Dermis microvascular lymphatic vessel endothelial cell (primary cell): ENCODE measurements around the gene MET. TPM values are rescaled to one million over a fixed set of nuclear protein-coding genes. Genes with fewer than 3 reads are reported as not detected.
A peak's percentile ranks its signal among the peaks of the same experiment; 100 is the strongest.
"Not testable (repeated sequence)": the region's sequence is repeated elsewhere in the genome, so short reads cannot be mapped to it uniquely, and the experiment has no call there.

Source experiments
- DNase-seq, 2 donors: peaks; one replicate each; pipeline versions ENCODE4 v3.0.0 to v3.0.0-alpha.2; 2010; ENCODE audit warnings: low read depth in 2 of 2
- total RNA-seq: library from RNA; depleted of rRNA; stranded (reverse); fragments of >200 nt; gene quantifications from 2 replicates; pipeline ENCODE4 v1.2.1, GENCODE V29; 2014

The MET gene
- total RNA-seq, 1 donor from 2014 or later = 43.0 TPM

DNA sequence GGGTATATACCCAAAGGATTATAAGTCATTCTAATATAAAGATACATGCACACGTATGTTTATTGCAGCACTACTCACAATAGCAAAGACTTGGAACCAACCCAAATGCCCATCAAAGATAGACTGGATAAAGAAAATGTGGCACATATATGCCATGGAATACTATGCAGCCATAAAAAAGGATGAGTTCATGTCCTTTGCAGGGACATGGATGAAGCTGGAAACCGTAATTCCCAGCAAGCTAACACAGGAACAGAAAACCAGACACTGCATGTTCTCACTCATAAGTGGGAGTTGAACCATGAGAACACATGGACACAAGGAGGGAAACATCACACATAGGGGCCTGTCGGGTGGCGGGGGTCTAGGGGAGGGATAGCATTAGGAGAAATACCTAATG is 79.1 kb downstream of the MET start:
- not testable (repeated sequence) for DNase-seq

DNA sequence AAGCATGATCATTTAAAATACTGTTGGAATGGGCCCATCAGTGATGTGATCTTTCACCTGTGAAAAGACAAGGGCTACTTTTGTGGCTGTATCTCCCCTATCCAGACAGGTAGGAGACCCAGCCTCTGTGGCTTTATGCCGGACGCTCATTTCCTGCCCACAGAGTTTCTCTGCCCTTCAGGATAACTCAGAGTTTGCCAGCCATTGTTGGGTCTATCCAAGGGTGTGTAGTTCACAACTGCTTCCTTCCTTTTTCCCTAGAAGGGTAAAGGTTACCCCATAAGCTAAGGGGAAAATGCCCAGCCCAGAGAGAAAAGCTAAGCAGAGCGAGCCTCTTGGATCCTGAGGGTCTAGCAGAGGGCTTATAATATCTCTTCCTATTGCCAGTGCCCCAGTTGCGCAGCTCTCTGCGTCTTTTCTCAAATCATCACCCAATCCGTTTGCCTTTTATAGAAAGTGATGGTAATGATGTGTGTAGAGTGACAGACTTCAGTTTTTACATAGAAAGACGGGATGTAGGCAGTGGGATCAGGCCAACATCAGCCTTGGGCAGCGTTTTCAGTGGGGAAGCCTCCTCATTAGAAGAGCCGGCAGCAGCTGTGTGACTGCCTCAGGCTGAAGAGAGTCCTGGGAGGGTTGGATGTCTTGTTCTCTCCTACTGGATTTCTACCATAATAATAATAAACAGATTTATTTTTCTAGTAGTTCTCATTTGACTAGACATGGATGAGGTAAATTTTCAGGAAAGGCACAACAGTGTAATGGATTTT is 80.5 kb downstream of the MET start:
- DNase-seq = peak; percentile 61 to 63

DNA sequence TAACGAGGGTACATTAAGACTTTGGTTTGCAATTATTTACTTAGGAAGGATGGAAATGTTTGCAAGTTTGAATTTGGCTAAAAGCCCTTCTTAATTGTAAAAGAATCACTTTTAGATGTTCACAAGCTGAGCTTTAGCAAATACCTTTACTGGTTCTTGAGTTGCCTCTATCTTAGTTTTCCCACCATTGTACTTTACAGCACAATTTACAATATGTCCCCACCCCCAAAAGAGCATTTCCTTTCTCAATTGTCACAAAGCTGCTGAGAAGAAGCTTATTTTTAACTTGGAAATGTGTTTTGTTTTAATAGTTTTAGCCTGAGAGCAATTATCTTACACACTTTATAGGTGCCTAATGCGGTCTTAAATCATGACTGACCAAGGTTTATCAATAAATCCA is 81.1 kb downstream of the MET start:
- DNase-seq = peak in 1 of 2 donors; percentile 18

DNA sequence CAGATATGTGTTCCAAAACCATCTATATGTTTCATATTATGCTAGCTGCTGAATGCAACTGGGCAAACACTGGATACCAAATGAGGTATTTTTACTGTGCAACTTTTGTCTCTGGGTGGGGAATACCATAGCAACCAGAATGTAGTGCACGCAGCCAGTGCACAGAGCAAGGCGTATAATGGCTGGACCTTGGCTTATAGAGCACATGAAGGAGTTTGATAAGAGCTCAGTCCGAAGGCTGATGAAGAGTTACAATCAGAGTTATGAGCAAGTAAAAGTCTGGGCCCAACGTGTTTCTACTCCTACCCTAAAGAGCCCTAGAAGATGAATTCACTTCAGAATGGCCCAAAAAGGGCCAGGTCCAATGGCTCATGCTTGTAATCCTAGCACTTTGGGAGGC is 82.2 kb downstream of the MET start:
- no peak for DNase-seq

DNA sequence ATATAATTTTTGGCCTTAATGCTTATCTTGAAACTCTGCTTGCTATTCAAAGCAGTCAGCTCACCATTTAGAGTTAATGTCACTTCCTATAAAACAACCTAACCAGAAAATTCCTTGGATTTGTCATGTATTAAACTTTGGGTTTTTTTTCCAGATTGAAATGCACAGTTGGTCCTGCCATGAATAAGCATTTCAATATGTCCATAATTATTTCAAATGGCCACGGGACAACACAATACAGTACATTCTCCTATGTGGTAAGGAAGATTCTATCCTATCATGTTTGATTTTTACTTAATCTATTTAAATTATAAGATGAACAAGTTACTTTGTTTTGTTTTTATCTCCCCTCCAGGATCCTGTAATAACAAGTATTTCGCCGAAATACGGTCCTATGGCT is 85.3 kb downstream of the MET start:
- no peak for DNase-seq

DNA sequence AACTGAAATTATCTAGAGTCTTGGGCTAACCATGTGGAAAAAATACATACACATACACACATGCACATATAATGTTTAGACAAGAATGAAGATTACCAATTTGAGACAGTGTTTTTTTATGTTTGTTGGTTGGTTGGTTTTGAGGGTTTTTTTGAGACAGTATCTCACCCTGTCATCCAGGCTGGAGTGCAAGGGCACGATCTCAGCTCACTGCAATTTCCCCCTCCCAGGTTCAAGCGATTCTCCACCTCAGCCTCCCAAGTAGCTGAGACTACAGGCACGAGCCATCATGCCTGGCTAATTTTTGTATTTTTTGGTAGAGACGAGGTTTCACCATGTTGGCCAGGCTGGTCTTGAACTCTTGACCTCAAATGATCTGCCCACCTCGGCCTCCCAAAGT is 87.6 kb downstream of the MET start:
- DNase-seq = not testable (repeated sequence)

DNA sequence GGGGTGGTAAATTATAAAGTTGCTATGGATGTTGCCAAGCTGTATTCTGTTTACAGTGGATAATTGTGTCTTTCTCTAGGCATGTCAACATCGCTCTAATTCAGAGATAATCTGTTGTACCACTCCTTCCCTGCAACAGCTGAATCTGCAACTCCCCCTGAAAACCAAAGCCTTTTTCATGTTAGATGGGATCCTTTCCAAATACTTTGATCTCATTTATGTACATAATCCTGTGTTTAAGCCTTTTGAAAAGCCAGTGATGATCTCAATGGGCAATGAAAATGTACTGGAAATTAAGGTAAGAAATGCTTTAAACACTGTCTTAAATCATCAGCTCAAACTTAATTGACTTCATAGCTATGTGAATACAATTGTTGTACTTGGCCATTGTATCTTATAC is 91.0 kb downstream of the MET start:
- no peak for DNase-seq

DNA sequence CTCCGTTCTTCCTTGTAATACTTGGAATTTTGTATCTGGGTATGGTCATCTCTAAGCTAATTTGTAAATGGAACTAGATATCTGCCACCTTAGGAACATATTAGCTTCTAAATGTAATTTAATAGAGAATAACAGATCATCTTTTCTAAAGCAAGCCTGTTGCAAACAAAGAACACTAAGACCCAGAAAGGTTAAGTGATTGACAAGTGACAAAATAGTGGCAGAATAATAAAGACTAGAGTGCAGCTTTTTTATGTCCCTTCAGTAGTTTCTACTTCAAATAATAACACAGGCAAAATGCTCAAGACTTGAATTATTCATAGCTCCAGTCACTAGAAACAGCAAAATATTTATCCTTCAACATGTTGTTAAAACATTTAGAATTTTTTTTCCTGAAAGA is 91.7 kb downstream of the MET start:
- DNase-seq = no peak

DNA sequence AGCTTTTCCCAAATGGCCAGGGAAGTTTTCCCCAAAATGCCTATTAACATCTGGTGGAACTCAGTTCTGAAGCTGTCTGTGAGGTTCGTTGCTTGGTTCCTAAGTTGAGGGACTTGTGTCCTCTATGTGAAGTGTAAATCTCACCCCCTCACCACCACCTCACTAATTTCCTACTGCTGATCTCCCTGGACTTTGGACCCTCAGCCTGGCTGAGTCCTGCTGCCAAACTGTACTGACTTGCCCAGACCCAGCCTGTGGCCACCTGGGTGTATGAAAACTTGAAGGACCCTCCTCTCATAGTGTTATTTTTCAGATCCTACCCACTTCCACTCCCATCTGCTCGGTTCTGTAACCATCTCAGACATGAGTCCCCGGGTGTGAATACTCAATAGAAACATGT is 94.9 kb downstream of the MET start:
- DNase-seq = no peak

DNA sequence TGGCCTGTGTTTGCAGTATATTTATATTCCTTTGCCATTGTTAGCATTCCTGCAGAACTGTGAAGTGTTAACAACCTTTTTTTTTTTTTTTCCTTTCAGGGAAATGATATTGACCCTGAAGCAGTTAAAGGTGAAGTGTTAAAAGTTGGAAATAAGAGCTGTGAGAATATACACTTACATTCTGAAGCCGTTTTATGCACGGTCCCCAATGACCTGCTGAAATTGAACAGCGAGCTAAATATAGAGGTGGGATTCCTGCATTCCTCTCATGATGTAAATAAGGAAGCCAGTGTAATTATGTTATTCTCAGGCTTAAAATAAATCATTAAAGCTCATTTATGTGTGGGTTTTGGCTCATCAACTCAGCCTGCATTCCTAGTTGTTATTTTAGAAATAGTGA is 97.5 kb downstream of the MET start:
- no peak for DNase-seq

DNA sequence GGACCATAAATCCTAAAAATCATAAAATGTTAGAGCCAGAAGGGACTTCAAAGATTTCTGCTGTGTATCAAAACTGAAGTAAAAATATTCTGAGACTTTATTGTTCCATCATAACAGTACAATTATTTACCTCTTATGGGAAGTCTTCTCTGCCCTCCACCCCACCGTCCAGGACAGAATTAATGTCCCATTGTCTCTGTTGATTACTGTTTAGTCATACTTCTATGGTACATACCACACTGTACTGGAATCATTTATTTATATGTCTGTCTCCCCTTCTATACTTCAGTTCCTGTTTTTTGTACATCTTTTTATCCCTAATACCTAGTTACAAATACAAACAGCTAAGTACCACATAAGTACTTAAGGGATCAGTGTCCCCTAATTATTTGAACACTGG is 98.9 kb downstream of the MET start:
- DNase-seq = peak in 1 of 2 donors; percentile 58

DNA sequence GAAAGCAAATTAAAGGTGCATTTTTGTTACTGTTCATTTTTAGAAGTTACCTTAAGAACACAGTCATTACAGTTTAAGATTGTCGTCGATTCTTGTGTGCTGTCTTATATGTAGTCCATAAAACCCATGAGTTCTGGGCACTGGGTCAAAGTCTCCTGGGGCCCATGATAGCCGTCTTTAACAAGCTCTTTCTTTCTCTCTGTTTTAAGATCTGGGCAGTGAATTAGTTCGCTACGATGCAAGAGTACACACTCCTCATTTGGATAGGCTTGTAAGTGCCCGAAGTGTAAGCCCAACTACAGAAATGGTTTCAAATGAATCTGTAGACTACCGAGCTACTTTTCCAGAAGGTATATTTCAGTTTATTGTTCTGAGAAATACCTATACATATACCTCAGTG is 99.6 kb downstream of the MET start:
- DNase-seq = no peak

DNA sequence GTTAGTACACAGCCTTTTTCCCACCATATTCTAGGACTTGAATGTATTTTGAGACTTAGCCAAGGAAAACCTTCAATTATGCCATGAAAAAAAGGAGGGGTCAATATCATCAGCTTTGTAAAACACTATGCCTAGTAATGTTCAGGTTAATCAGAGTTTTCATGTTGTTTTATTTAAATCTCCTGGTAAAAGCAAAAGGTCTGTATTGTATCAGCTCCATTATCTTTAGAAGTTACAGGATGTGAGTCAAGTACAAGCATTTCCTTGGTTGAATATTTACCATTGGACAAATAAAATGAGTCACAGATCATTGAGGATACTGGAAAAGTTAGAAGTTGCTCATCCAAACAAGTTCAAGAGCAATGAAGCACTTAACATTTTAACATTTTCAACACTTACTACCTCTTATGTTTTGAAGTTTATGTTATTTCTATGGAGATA is 100.4 kb downstream of the MET start:
- DNase-seq = peak; percentile 65 to 92

DNA sequence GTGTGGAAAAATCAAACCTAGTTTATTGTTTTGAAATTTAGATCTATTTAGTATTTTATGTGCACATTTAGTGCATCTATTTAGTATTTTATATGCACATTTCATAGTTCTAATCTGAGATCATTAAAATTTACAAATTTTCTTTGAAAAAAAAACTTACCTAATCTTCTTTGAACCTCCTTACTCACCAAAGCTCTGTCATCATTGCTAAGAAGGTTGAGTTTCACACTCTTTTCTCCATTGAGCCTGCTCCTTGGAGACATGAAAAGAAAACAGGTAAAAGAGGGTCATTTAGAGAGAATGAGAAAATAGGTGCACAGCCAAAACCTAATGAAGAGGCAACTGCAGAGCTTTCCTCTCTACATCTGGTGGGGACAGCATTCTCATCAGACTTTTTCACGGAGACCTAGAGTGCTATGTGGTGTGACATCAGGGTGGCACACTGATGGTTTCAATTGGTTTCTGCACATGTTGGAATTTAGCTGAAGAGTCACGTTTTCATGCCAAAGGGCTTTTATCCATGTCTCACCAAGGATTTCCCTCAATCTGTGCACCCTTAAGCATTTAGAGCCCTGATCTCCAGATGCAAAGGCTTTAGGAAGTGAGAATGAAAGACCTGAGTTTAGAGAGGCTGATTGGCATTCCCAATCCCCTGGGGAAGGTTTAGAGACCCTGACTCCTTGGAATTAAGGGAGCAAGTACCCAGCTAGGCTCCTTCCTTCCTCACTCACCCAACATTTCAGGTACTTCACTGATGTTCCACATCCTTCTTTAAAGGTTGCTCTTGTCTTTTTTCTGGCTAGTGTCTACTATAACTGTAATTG is 101.1 kb downstream of the MET start:
- no peak for DNase-seq

DNA sequence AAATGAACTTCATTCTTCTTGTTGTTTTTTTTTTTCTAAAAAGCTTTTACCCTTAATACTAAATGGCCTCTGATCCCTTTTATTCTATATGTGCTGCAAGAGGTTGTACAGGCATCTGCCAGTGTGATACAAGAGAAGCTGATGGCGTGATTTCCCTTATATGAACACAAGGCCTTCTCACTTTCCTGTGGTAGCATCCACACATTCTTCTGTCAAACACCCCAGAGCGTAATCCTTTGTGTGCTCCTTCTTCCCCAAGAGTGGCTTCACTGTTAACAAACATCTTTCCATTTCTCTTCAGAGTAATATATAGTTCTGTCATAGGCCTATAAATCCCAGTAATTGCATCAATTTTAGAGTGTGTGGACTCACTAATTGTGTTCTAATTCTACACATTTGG is 104.0 kb downstream of the MET start:
- no peak for DNase-seq

DNA sequence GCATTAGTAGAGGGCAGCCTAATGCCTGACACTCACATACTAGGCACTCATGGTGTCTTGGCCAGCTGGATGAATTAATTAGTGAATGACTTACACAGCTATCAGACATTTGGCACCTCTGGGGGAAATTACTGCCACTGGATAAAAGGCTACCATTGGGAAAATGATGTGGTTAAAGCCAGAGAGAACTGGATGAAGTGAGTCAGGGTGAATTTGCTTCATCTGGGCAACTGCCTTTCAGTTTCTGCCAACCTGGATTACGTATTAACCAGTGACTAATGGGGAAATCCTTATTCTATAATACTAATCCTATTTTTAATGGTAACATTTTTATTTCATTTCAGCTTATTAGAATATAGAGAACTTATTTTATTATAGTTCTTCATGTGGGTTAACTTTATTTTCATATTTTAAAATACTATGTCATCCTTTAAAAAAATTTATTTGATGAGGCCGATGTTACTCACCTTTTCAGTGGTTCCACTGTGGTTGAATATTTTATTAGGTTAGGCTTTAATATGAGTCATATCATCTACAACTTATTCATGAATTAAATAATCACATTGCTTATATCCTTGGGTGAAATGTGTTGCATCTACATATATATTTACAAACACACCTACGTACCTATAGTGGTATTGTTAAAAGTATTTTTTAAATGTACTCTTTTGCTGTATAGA is 104.8 kb downstream of the MET start:
- DNase-seq = peak; percentile 24 to 67

DNA sequence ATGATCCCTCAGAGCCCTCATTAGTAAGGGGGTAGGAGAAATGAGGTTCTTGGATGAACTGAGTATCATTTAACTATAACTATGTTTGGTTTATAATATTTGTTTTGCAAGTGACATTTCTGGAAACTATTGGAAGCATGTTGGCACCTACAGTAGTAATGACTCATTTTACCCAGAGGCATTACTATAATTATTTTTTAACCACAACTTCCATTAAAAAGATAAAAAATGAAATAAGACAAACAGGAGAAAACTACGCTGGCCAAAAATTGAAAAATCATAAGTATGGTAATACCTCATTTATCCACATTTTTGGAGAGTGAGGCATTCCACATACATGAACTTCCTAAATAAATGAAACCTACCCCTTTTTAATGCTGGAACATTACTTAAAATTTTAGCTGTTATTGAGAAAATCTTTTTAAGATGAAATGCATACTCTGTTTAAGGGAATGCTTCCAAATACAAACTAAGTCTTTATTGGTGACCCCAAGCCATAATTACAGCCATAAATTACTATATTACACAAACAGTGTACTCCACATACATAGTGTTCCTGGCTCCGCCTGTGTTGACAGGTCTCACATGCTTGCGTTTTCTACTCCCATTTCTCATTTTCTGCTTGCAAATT is 105.8 kb downstream of the MET start:
- DNase-seq = peak in 1 of 2 donors; percentile 10

DNA sequence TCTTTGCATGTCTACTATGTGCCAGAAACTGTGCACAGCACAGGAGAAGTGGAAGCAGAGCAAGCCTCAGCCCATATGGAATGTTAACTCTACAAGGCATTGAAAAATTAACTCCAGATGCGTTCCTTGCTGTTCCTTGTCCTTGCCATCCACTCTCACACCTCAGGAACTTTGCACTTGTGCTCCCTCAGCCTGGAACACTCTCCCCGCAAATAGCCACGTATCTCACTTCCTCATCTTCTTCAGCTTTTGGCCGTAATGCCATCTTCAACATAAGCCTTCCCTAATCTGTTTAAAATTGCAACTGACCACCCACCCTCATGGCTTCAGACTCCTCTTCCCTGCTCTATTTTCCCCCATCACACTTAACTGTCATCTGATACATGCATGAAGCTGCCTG is 107.2 kb downstream of the MET start:
- no peak for DNase-seq

DNA sequence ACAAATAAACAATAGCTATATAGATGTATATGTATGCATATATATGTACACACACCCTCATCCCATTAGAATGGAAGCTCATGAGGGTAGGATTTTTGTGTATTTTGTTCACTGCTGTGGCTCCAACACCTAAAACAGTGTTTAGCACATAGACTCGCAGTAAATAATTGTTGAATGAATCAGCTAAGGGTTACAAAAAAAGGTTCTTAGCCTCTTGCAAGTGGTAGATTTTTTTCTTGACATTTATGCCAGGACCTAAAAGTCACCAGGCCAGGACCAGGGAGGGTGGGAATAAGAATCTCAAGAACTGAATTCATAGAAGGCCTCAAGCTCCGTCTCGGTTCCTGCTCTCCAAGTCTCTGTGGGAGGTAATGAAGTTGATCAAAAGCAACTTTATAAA is 107.9 kb downstream of the MET start:
- DNase-seq = no peak

DNA sequence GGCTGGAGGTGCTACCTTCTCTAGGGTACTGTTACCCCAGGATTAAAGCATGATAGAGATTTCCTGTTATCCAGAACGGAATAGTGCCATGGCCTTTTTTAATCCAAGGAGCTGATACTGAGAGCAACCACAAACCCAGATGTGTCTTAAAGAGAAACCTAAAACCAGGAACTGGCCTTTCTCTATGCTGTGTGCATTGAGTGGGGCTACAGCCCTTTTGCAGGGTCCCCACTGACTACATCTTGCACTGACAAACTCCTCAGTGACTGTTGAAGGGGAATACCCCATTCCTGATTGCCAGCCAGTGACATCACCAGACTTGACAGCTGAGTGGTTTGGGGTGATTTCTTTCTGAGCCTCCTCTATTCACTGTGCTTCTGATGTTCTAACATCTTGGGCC is 108.5 kb downstream of the MET start:
- DNase-seq = no peak

DNA sequence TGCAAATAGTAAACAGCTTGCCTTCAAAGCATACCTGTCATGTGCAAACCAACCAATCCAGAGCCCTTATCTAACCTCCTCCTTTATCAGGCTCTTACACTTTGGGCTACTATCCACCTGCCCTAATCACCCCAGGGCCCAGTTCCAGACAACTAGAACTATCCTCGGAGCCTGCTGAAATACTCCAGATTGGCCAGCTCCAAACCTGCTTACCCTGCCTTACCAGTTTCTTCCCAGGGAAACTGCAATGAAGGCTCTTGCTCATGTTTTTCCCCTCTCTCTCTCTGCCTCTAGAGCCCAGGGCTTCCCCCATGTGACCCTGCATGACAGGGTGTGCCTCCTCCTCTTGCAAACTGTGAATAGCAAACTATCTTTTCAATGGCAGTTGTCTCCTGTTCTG is 109.0 kb downstream of the MET start:
- no peak for DNase-seq

DNA sequence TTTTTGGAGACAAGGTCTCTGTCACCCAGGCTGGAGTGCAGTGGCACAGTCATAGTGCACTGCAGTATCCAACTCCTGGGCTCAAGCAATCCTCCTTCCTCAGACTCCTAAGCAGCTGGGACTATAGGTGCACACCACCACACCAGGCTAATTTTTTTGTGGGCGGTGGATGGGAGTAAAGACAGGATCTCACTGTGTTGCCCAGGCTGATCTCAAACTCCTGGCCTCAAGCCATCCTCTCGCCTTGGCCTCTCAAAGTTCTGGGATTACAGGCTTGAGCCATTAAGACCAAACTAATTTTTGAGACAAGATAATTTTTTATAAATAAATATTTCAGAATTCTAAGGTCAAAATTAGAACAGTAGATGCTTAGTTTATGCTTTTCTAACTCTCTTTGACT is 109.6 kb downstream of the MET start:
- no peak for DNase-seq
